ENCODE data around the gene CACNA2D1. TPM values are rescaled to one million over a fixed set of nuclear protein-coding genes. Genes with fewer than 3 reads are reported as not detected.

Gene CACNA2D1
- total RNA-seq, 4 donors from 2014 or later: 30.6 to 60.0 (median 45.7) TPM

DNA sequence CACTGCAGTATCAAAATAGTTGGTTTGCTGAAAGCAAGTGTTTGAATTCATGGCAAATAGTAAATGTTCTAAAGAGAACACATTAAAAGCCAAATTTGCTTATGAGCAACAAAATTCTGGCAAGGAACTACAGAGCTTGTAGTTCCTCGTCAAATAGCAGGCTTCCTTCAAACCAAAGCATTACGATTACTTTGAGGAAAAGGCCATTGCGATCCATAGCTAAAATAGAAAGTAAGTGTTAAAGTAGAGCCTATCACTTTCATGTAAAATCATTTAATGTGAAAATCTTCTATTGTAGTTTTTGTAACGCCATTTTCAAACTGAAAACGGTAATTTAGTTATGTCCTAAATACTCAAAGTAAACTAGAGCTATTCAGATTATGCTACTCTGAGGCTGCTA is 20.1 kb downstream of the CACNA2D1 start:
- no peak for DNase-seq (ENCODE audit: extremely low spot score)
- intact Hi-C loops (cut with DNase I): no loop called here
- WGBS: 74% methylated on average over 5 of the region's 5 CpGs
- no peaks in the 10 kb centered on the region for H3K9me3 ChIP-seq
- no peak overlapping the region for H3K27ac ChIP-seq (replicated peaks in 1 of 4)
- peaks cover 0 to 10% (median 5%) of the 10 kb centered on the region in 4 donors for H3K4me1 ChIP-seq
- H3K4me3 ChIP-seq: no peak overlapping the region
- H3K27me3 ChIP-seq: no peaks in the 10 kb centered on the region
- no peaks in the 10 kb centered on the region for H3K36me3 ChIP-seq
- TF ChIP-seq EP300 (IDR thresholded peaks at IDR 0.05) (no peak), POLR2A (IDR thresholded peaks at IDR 0.05; ENCODE audit: low read depth) (no peak), POLR2AphosphoS5 (IDR thresholded peaks at IDR 0.05) (no peak)

DNA sequence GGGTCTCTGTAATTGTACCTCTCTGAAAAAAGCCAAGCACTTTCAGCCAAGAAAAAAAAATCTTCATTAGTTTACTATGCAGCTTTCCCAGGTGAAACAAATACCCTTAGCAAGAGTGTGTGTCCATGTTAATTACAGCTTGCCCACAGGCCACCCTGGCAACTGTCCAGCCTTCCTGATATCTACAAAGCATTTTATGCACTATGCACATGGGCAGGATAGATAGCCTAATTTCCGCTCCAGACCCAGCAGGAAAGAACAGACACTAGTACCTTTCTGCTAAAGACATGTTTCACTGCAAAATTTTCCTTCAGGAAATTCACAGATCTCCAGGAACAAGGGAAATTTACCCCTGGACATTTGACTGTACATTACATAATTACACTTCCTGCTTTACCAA is 24.4 kb downstream of the CACNA2D1 start:
- H3K4me1 ChIP-seq: peaks cover 0 to 23% (median 15%) of the 10 kb centered on the region in 4 donors
- no peak overlapping the region for H3K4me3 ChIP-seq
- no peak overlapping the region for H3K27ac ChIP-seq (replicated peaks in 1 of 4)
- no peak for TF ChIP-seq POLR2A (IDR thresholded peaks at IDR 0.05; ENCODE audit: low read depth)
- TF ChIP-seq, protein P1, sequence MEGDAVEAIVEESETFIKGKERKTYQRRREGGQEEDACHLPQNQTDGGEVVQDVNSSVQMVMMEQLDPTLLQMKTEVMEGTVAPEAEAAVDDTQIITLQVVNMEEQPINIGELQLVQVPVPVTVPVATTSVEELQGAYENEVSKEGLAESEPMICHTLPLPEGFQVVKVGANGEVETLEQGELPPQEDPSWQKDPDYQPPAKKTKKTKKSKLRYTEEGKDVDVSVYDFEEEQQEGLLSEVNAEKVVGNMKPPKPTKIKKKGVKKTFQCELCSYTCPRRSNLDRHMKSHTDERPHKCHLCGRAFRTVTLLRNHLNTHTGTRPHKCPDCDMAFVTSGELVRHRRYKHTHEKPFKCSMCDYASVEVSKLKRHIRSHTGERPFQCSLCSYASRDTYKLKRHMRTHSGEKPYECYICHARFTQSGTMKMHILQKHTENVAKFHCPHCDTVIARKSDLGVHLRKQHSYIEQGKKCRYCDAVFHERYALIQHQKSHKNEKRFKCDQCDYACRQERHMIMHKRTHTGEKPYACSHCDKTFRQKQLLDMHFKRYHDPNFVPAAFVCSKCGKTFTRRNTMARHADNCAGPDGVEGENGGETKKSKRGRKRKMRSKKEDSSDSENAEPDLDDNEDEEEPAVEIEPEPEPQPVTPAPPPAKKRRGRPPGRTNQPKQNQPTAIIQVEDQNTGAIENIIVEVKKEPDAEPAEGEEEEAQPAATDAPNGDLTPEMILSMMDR (IDR thresholded peaks at IDR 0.05): no peak
- no peak for TF ChIP-seq EP300 (IDR thresholded peaks at IDR 0.05)
- no peak for TF ChIP-seq POLR2AphosphoS5 (IDR thresholded peaks at IDR 0.05)
- H3K27me3 ChIP-seq: no peaks in the 10 kb centered on the region
- 94% methylated on average over 1 of the region's 1 CpG for WGBS
- no peaks in the 10 kb centered on the region for H3K9me3 ChIP-seq
- intact Hi-C loops (cut with DNase I): no loop called here
- DNase-seq (ENCODE audit: extremely low spot score): no peak
- H3K36me3 ChIP-seq: no peaks in the 10 kb centered on the region

DNA sequence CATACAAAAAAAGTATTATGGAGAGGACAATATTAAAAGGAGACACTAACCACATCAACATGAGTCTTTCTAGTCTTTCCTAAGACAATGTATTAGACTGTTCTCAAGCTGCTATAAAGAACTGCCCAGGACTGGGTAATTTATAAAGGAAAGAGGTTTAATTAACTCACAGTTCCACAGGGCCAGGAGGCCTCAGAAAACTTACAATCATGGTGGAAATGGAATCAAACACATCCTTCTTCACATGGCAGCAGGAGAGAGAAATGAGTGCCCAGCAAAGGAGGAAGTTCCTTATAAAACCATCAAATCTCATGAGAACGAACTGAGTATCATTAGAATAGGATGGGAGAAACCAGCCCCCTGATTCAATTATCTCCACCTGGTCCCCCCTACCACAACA is 25.7 kb downstream of the CACNA2D1 start:
- TF ChIP-seq POLR2AphosphoS5 (IDR thresholded peaks at IDR 0.05): no peak
- no peak for TF ChIP-seq EP300 (IDR thresholded peaks at IDR 0.05)
- TF ChIP-seq POLR2A (IDR thresholded peaks at IDR 0.05; ENCODE audit: low read depth): no peak
- TF ChIP-seq, protein P1 (IDR thresholded peaks at IDR 0.05): no peak
- H3K4me3 ChIP-seq: no peak overlapping the region
- H3K36me3 ChIP-seq: no peaks in the 10 kb centered on the region
- DNase-seq (ENCODE audit: extremely low spot score): no peak
- no peaks in the 10 kb centered on the region for H3K9me3 ChIP-seq
- intact Hi-C loops (cut with DNase I): no loop called here
- H3K27me3 ChIP-seq: no peaks in the 10 kb centered on the region
- WGBS: 82% methylated on average over 1 of the region's 1 CpG
- no peak overlapping the region for H3K27ac ChIP-seq (replicated peaks in 1 of 4)
- peaks cover 0 to 32% (median 25%) of the 10 kb centered on the region in 4 donors for H3K4me1 ChIP-seq

DNA sequence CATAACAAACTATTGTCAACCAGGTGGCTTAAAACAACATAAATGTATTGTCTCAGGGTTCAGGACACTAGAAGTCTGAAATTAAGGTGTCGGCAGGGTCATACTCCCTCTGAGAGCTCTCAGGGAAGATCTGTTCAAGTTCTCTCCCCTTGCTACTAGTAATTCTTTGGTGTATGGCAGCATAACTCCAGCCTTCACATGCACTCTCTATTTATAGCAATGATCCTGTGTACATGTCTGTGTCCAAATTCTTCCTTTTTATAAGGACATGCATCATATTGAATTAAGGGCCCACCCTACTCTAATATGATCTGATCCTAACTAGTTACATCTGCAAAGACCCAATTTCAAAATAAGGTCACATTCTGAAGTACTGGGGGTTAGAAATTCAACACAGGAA is 27.2 kb downstream of the CACNA2D1 start:
- no peak for DNase-seq (ENCODE audit: extremely low spot score)
- Histone ChIP-seq H3K27ac (replicated peaks in 1 of 4) (no peak overlapping the region), H3K4me3 (no peak overlapping the region), H3K4me1 (peaks cover 0 to 35% (median 32%) of the 10 kb centered on the region in 4 donors), H3K36me3 (no peaks in the 10 kb centered on the region), H3K27me3 (no peaks in the 10 kb centered on the region), H3K9me3 (no peaks in the 10 kb centered on the region)
- intact Hi-C loops (cut with DNase I): no loop called here
- 85% methylated on average over 1 of the region's 1 CpG for WGBS
- no peak for TF ChIP-seq EP300 (IDR thresholded peaks at IDR 0.05)
- no peak for TF ChIP-seq POLR2A (IDR thresholded peaks at IDR 0.05; ENCODE audit: low read depth)
- no peak for TF ChIP-seq POLR2AphosphoS5 (IDR thresholded peaks at IDR 0.05)
- TF ChIP-seq, protein P1 (IDR thresholded peaks at IDR 0.05): no peak

DNA sequence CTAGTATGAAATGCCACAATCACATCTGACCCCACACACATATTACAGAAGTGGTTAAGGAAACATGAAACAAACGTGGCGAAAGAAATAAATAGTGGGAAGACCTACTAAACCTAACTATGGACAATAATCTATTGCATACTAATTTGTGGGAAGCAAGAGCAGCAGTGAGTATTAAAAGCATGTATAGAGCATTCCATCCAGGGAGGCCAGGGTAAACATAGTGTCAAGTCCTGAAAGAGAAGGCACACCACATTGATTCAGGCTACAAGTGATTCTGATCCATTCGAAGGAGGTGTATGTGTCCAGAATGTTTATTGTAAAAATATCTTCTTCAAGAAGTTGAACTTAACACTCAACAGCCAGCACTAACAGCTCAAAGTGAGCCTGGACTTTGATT is 29.2 kb downstream of the CACNA2D1 start:
- H3K4me1 ChIP-seq: peaks cover 5 to 44% (median 32%) of the 10 kb centered on the region in 4 donors
- H3K36me3 ChIP-seq: no peaks in the 10 kb centered on the region
- DNase-seq (ENCODE audit: extremely low spot score): no peak
- no peak overlapping the region for H3K27ac ChIP-seq (replicated peaks in 1 of 4)
- WGBS: 53% methylated on average over 3 of the region's 3 CpGs
- intact Hi-C loops (cut with DNase I): no loop called here
- H3K4me3 ChIP-seq: no peak overlapping the region
- TF ChIP-seq, protein P1 (IDR thresholded peaks at IDR 0.05): no peak
- TF ChIP-seq POLR2AphosphoS5 (IDR thresholded peaks at IDR 0.05): no peak
- TF ChIP-seq EP300 (IDR thresholded peaks at IDR 0.05): no peak
- no peak for TF ChIP-seq POLR2A (IDR thresholded peaks at IDR 0.05; ENCODE audit: low read depth)
- H3K27me3 ChIP-seq: no peaks in the 10 kb centered on the region
- no peaks in the 10 kb centered on the region for H3K9me3 ChIP-seq
